SK-N-SH (cell line): ENCODE data around the gene KCNJ3. TPM values are rescaled to one million over a fixed set of nuclear protein-coding genes. Genes with fewer than 3 reads are reported as not detected.

ENCODE experiments used
- CTCF ChIA-PET: fragments of 300-600, 350-600 bp; formaldehyde crosslinking; extraction: SDS; loops from one replicate; lab custom pipeline; 2021; lab: Yijun Ruan, JAX
- POLR2A ChIA-PET: fragments of 350-600 bp; sonication (Branson Sonifier 250); formaldehyde crosslinking; extraction: SDS; loops from one replicate; lab custom pipeline; 2020; ENCODE audit warnings: antibody characterized with exemption, inconsistent platforms; lab: Yijun Ruan, JAX
- DNase-seq: peaks from one replicate; pipeline ENCODE4 v3.0.0; 2012
- H2AFZ ChIP-seq: fragments of 200-600 bp; sonication (generic); 2 replicates; pipeline ENCODE4 v1.8.1; 2016; ENCODE audit warnings: antibody characterized with exemption, mild to moderate bottlenecking, low read depth
- H3F3A ChIP-seq: fragments of 200-600 bp; sonication (generic); replicated peaks from 2 replicates; pipeline ENCODE3; 2016; ENCODE audit warnings: antibody characterized with exemption, mild to moderate bottlenecking; ENCODE audit not compliant: insufficient read depth
- H3K27ac ChIP-seq, 2 experiments: fragments of 200-500 bp in 1 of 2; fragments of 200-600 bp in 1 of 2; sonication (Bioruptor generic) in 1 of 2; sonication (generic), shearing (Covaris generic) in 1 of 2; 2 replicates each; pipeline versions ENCODE4 v1.5.1 to v1.6.1; 2014 to 2016; ENCODE audit warnings: low read depth in 2 of 2, inconsistent platforms in 1 of 2, low read length in 1 of 2, mild to moderate bottlenecking in 1 of 2, mixed read lengths in 1 of 2
- H3K27me3 ChIP-seq: fragments of 200-600 bp; sonication (generic), shearing (Covaris generic); 2 replicates; pipeline ENCODE4 v1.6.1; 2016; ENCODE audit warnings: mixed run types; ENCODE audit not compliant: insufficient read depth
- H3K36me3 ChIP-seq, 2 experiments: fragments of 200-500 bp in 1 of 2; fragments of 200-600 bp in 1 of 2; sonication (Bioruptor generic) in 1 of 2; sonication (generic) in 1 of 2; replicated peaks in 1 of 2; 2 replicates each; pipeline versions ENCODE3 to v1.5.1; 2014 to 2016; ENCODE audit warnings: low read length in 1 of 2, mild to moderate bottlenecking in 1 of 2; ENCODE audit not compliant: insufficient read depth in 2 of 2, control insufficient read depth in 1 of 2
- H3K4me1 ChIP-seq, 2 experiments: fragments of 200-500 bp in 1 of 2; fragments of 200-600 bp in 1 of 2; sonication (Bioruptor generic) in 1 of 2; sonication (generic), shearing (Covaris generic) in 1 of 2; 2 replicates each; pipeline versions ENCODE4 v1.5.1 to v1.6.1; 2014 to 2016; ENCODE audit warnings: low read depth in 1 of 2, low read length in 1 of 2, mixed run types in 1 of 2; ENCODE audit not compliant: insufficient read depth in 2 of 2, control insufficient read depth in 1 of 2
- H3K4me2 ChIP-seq: fragments of 200-600 bp; sonication (generic), shearing (Covaris generic); 2 replicates; pipeline ENCODE4 v1.6.1; 2017; ENCODE audit warnings: mixed run types
- H3K4me3 ChIP-seq, 2 experiments: fragments of 200-500 bp in 1 of 2; fragments of 200-600 bp in 1 of 2; sonication (Bioruptor generic) in 1 of 2; sonication (generic), shearing (Covaris generic) in 1 of 2; 2 replicates each; pipeline versions ENCODE4 v1.5.1 to v1.8.1; 2014 to 2016; ENCODE audit warnings: low read depth in 2 of 2, inconsistent platforms in 1 of 2, low read length in 1 of 2, mild to moderate bottlenecking in 1 of 2, mixed read lengths in 1 of 2, moderate library complexity in 1 of 2
- H3K79me2 ChIP-seq: fragments of 200-600 bp; sonication (generic); 2 replicates; pipeline ENCODE4 v1.8.1; 2017; ENCODE audit warnings: mild to moderate bottlenecking; ENCODE audit not compliant: insufficient read depth
- H3K9ac ChIP-seq: fragments of 200-600 bp; sonication (generic); 2 replicates; pipeline ENCODE4 v1.6.1; 2017; ENCODE audit warnings: mixed run types
- H3K9me2 ChIP-seq: fragments of 200-600 bp; sonication (generic); 2 replicates; pipeline ENCODE4 v1.6.1; 2017; ENCODE audit warnings: mixed run types
- H3K9me3 ChIP-seq: fragments of 200-600 bp; sonication (generic); 2 replicates; pipeline ENCODE4 v1.6.1; 2017; ENCODE audit warnings: mixed run types, mild to moderate bottlenecking, moderate library complexity
- H4K20me1 ChIP-seq: fragments of 200-600 bp; sonication (generic); 2 replicates; pipeline ENCODE4 v1.6.1; 2017; ENCODE audit warnings: mild to moderate bottlenecking, mixed run types; ENCODE audit not compliant: insufficient read depth
- CHD2 ChIP-seq: fragments of 150-350 bp; IDR thresholded peaks from 2 replicates; pipeline ENCODE4 v1.6.1; 2018; ENCODE audit warnings: low read length; ENCODE audit not compliant: partially characterized antibody
- FOSL2 ChIP-seq: IDR thresholded peaks from 2 replicates; pipeline ENCODE4 v1.4.0; 2012; ENCODE audit warnings: low read depth, mild to moderate bottlenecking, moderate library complexity, borderline replicate concordance
- JUND ChIP-seq: IDR thresholded peaks from 2 replicates; pipeline ENCODE4 v1.4.0; 2012
- MEF2A ChIP-seq: IDR thresholded peaks from 2 replicates; pipeline ENCODE4 v1.4.0; 2012; ENCODE audit warnings: low read depth, borderline replicate concordance
- MXI1 ChIP-seq: IDR thresholded peaks from 2 replicates; pipeline ENCODE4 v1.6.1; 2012; ENCODE audit warnings: mild to moderate bottlenecking, low read depth, low read length, improper control_type of control experiment
- PBX3 ChIP-seq: IDR thresholded peaks from 2 replicates; pipeline ENCODE4; 2012
- RCOR1 ChIP-seq: fragments of 150-350 bp; IDR thresholded peaks from 2 replicates; pipeline ENCODE4 v1.6.1; 2017; ENCODE audit warnings: antibody characterized with exemption, low read length
- REST ChIP-seq: IDR thresholded peaks from 2 replicates; pipeline ENCODE4 v1.6.1; 2012; ENCODE audit warnings: mild to moderate bottlenecking, low read depth, low read length, moderate library complexity
- RFX5 ChIP-seq: IDR thresholded peaks from 2 replicates; pipeline ENCODE4 v1.6.1; 2012; ENCODE audit warnings: mild to moderate bottlenecking, improper control_type of control experiment, low read length
- SIN3A ChIP-seq: IDR thresholded peaks from 2 replicates; pipeline ENCODE4 v1.6.1; 2012; ENCODE audit warnings: low read depth, mild to moderate bottlenecking, low read length, moderate library complexity, borderline replicate concordance
- SMC3 ChIP-seq: IDR thresholded peaks from 2 replicates; pipeline ENCODE4 v1.6.1; 2012; ENCODE audit warnings: low read depth, low read length, improper control_type of control experiment
- TCF12 ChIP-seq: IDR thresholded peaks from 2 replicates; pipeline ENCODE4 v1.4.0; 2012
- WGBS: methylation state at CpG from one replicate; pipeline ENCODE4 v1.1.6; 2017; ENCODE audit warnings: low lambda C conversion rate; 5-methylcytosine and 5-hydroxymethylcytosine counted together
- polyA plus RNA-seq, 3 experiments: library from polyadenylated mRNA; depleted of rRNA; stranded (reverse); fragments of >200 nt; gene quantifications; 2 replicates each; pipeline ENCODE4 v1.2.3, GENCODE V29; 2012
- TF ChIP-seq, protein P1 (sequence below): IDR thresholded peaks from 2 replicates; pipeline ENCODE4 v1.4.0; 2012; ENCODE audit warnings: low read depth
- TF ChIP-seq, protein P2 (sequence below): IDR thresholded peaks from 2 replicates; pipeline ENCODE4 v1.4.0; 2012; ENCODE audit warnings: low read depth, borderline replicate concordance

KCNJ3 gene
- polyA plus RNA-seq, 1 of the 3 experiments (the other 2 are of a cell fraction): not detected

DNA sequence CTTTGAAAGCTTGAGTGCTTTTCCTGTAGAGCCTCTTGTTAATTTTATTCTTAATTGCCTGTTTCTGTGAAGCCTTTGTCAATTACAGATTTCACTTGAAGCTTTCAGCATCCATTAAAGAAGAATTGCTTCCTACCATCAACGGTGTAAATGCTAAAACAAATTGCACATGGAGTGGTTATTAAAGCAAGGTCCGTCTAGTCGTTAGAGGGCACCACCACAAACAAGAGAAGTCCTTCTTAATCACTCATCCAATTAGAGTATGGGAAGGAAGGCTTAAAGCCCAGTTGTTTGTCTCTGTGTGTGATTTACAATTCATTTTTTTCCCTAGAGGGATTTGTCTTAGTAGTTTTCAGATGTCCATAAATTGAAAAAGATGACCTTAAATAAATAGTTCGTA lies 1.6 kb downstream of the KCNJ3 start (continued):
- no peak for TF ChIP-seq PBX3
- TF ChIP-seq, protein P1, sequence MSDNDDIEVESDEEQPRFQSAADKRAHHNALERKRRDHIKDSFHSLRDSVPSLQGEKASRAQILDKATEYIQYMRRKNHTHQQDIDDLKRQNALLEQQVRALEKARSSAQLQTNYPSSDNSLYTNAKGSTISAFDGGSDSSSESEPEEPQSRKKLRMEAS: no peak
- no peak for TF ChIP-seq REST
- TF ChIP-seq RFX5: no peak

DNA sequence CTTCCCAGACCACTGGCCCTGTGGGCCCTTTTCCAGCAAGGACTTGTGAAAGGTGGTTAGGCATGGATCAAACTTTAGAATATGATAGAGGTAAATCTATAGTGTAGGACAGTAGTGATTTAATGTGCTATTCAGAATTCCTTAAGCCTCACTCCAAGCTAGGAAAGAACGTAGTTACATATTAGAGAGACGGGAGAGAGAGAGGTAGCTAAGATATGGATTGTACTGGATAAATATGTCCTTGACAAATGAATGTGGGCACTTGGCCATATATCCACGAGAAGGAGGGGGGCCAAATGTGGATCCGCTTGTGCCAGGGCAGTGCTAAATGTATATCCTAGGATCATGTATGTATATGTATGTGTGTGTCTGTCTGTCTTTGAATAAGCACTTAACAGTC lies 6.5 kb downstream of the KCNJ3 start:
- Histone ChIP-seq H2AFZ (no peak overlapping the region), H3K27me3 (no peaks in the 10 kb centered on the region), H3K4me3 (no peak overlapping the region), H3F3A (no peaks in the 10 kb centered on the region), H3K79me2 (no peaks in the 10 kb centered on the region), H3K4me2 (no peak overlapping the region), H3K27ac (no peak overlapping the region), H3K4me1 (no peaks in the 10 kb centered on the region), H3K9me2 (no peaks in the 10 kb centered on the region), H3K9me3 (no peaks in the 10 kb centered on the region), H4K20me1 (no peaks in the 10 kb centered on the region), H3K9ac (no peak overlapping the region), H3K36me3 (no peaks in the 10 kb centered on the region)
- WGBS: 37% methylated on average over 4 of the region's 4 CpGs
- DNase-seq: no peak
- TF ChIP-seq RFX5 (no peak), JUND (no peak), CHD2 (no peak), FOSL2 (no peak), MEF2A (no peak), SMC3 (no peak), MXI1 (no peak), TCF12 (no peak), RCOR1 (no peak), SIN3A (no peak)
- TF ChIP-seq, protein P2, sequence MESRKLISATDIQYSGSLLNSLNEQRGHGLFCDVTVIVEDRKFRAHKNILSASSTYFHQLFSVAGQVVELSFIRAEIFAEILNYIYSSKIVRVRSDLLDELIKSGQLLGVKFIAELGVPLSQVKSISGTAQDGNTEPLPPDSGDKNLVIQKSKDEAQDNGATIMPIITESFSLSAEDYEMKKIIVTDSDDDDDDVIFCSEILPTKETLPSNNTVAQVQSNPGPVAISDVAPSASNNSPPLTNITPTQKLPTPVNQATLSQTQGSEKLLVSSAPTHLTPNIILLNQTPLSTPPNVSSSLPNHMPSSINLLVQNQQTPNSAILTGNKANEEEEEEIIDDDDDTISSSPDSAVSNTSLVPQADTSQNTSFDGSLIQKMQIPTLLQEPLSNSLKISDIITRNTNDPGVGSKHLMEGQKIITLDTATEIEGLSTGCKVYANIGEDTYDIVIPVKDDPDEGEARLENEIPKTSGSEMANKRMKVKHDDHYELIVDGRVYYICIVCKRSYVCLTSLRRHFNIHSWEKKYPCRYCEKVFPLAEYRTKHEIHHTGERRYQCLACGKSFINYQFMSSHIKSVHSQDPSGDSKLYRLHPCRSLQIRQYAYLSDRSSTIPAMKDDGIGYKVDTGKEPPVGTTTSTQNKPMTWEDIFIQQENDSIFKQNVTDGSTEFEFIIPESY: no peak
- ChIA-PET CTCF (no interaction called here), POLR2A (no interaction called here)
